OCI-LY1 (cell line): Measurements from ENCODE around the gene GALR1.
"Not testable (repeated sequence)": the region's sequence is repeated elsewhere in the genome, so short reads cannot be mapped to it uniquely, and the experiment has no call there.

Experiments used
- H2AFZ ChIP-seq: fragments of 200-600 bp; sonication (generic), shearing (Covaris generic); 2 replicates; pipeline ENCODE4 v1.6.0; 2014; ENCODE audit warnings: antibody characterized with exemption, mild to moderate bottlenecking, low read length
- H3F3A ChIP-seq: fragments of 200-600 bp; sonication (generic), shearing (Covaris generic); 2 replicates; pipeline ENCODE4 v1.6.0; 2014; ENCODE audit warnings: mild to moderate bottlenecking, antibody characterized with exemption, low read length, moderate library complexity; ENCODE audit not compliant: insufficient read depth
- H3K27ac ChIP-seq: fragments of 200-600 bp; sonication (generic); 2 replicates; pipeline ENCODE4 v1.5.1; 2014; ENCODE audit warnings: low read length, mixed run types, mild to moderate bottlenecking, low read depth; ENCODE audit not compliant: poor library complexity, severe bottlenecking
- H3K27me3 ChIP-seq: fragments of 200-600 bp; sonication (generic); 2 replicates; pipeline ENCODE4 v1.6.0; 2014; ENCODE audit warnings: antibody characterized with exemption, mild to moderate bottlenecking, low read length, moderate library complexity; ENCODE audit not compliant: insufficient read depth
- H3K36me3 ChIP-seq: fragments of 200-600 bp; sonication (generic); 2 replicates; pipeline ENCODE4 v1.6.1; 2014; ENCODE audit warnings: mild to moderate bottlenecking, antibody characterized with exemption, low read length, moderate library complexity, mixed read lengths; ENCODE audit not compliant: insufficient read depth
- H3K4me1 ChIP-seq: fragments of 200-600 bp; sonication (generic); 2 replicates; pipeline ENCODE4 v1.5.1; 2014; ENCODE audit warnings: mild to moderate bottlenecking, low read length, moderate library complexity; ENCODE audit not compliant: insufficient read depth, severe bottlenecking
- H3K4me2 ChIP-seq: fragments of 200-600 bp; sonication (generic), shearing (Covaris generic); 2 replicates; pipeline ENCODE4 v1.6.1; 2014; ENCODE audit warnings: low read length
- H3K4me3 ChIP-seq: fragments of 200-600 bp; sonication (generic); 2 replicates; pipeline ENCODE4 v1.5.1; 2014; ENCODE audit warnings: low read length, low read depth, mild to moderate bottlenecking, mixed read lengths; ENCODE audit not compliant: poor library complexity, severe bottlenecking
- H3K79me2 ChIP-seq: fragments of 200-600 bp; shearing (Covaris generic); 2 replicates; pipeline ENCODE4 v1.6.1; 2016; ENCODE audit warnings: mixed run types, low read length, mixed read lengths; ENCODE audit not compliant: insufficient read depth
- H3K9ac ChIP-seq: fragments of 200-600 bp; sonication (generic), shearing (Covaris generic); 2 replicates; pipeline ENCODE4 v1.6.1; 2014; ENCODE audit warnings: mild to moderate bottlenecking, low read length, mixed read lengths
- H3K9me2 ChIP-seq: fragments of 200-600 bp; sonication (generic), shearing (Covaris generic); 2 replicates; pipeline ENCODE4 v1.6.1; 2014; ENCODE audit warnings: low read depth, mild to moderate bottlenecking, low read length, mixed read lengths
- H3K9me3 ChIP-seq: fragments of 200-600 bp; shearing (Covaris generic); 2 replicates; pipeline ENCODE4 v1.6.1; 2014; ENCODE audit warnings: low read length, mixed read lengths
- H4K20me1 ChIP-seq: fragments of 200-600 bp; sonication (generic), shearing (Covaris generic); 2 replicates; pipeline ENCODE4 v1.6.0; 2016; ENCODE audit warnings: mild to moderate bottlenecking, low read length; ENCODE audit not compliant: insufficient read depth
- EZH2 ChIP-seq: fragments of 200-600 bp; sonication (generic), shearing (Covaris generic); IDR thresholded peaks from 2 replicates; pipeline ENCODE4 v1.8.0; 2017; ENCODE audit warnings: borderline replicate concordance, mixed run types, mild to moderate bottlenecking, antibody characterized with exemption, low read length, moderate library complexity, mixed read lengths
- TF ChIP-seq, protein P1 (sequence below): fragments of 200-600 bp; sonication (generic), shearing (Covaris generic); IDR thresholded peaks from 2 replicates; pipeline ENCODE4 v1.5.1; 2017; ENCODE audit warnings: mild to moderate bottlenecking, antibody characterized with exemption, low read length, moderate library complexity, mixed read lengths

GALR1 gene

GRCh38 chr18:77268456-77268855 lies 18.8 kb downstream of the GALR1 start:
- no peak overlapping the region for H2AFZ ChIP-seq
- no peak for TF ChIP-seq EZH2
- TF ChIP-seq, protein P1, sequence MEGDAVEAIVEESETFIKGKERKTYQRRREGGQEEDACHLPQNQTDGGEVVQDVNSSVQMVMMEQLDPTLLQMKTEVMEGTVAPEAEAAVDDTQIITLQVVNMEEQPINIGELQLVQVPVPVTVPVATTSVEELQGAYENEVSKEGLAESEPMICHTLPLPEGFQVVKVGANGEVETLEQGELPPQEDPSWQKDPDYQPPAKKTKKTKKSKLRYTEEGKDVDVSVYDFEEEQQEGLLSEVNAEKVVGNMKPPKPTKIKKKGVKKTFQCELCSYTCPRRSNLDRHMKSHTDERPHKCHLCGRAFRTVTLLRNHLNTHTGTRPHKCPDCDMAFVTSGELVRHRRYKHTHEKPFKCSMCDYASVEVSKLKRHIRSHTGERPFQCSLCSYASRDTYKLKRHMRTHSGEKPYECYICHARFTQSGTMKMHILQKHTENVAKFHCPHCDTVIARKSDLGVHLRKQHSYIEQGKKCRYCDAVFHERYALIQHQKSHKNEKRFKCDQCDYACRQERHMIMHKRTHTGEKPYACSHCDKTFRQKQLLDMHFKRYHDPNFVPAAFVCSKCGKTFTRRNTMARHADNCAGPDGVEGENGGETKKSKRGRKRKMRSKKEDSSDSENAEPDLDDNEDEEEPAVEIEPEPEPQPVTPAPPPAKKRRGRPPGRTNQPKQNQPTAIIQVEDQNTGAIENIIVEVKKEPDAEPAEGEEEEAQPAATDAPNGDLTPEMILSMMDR = no peak
- no peak overlapping the region for H3K27ac ChIP-seq
- H3K36me3 ChIP-seq = no peaks in the 10 kb centered on the region
- no peak overlapping the region for H3K4me3 ChIP-seq
- no peaks in the 10 kb centered on the region for H3K9me2 ChIP-seq
- H3F3A ChIP-seq = no peaks in the 10 kb centered on the region
- no peaks in the 10 kb centered on the region for H4K20me1 ChIP-seq
- H3K27me3 ChIP-seq = peaks cover 6% of the 10 kb centered on the region; the same call in 1 of the 2 replicates
- H3K9me3 ChIP-seq = no peaks in the 10 kb centered on the region
- no peaks in the 10 kb centered on the region for H3K4me1 ChIP-seq
- H3K9ac ChIP-seq = no peak overlapping the region
- no peaks in the 10 kb centered on the region for H3K79me2 ChIP-seq
- H3K4me2 ChIP-seq = no peak overlapping the region

DNA sequence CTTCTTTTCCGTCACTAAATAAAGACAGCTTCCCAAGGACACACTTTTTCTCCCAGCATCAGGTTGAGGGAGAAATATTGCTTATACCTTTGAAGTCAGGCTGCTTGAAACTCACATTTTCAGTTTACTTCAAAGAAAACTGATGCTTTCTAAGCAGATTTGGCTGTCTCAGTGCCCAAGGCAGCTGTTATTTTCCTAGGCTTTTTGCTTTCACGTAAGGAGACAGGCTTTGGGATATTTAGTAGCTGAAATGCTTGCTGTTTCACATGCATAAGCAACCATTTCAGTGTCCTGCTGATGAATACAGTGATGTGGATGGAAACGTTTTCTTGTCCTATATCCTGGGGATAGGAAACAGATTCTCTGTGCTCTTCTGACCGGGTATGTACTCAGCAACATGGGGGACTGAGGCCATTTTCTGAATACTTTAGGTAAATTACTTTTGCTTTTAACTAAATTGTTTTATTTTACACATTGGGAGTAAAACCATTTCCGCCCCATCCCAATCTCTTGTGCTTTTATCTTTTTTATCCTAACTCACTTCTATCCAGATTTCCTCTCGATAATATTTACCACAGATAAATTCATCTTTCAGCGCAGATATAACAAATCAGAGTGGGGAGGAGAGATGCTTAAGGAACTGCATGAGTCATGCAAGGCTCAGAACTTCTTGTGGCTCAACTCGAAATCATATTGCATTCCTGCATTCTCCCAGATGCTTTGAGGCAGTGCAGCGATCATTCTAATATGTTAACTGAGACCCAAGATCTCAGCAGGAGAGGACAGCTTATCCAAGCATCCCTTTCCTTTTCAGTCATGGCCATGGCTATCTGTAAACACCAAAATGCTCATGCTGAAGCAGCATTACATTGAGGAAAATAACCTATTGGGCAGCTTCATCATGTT lies 22.2 kb downstream of the GALR1 start:
- TF ChIP-seq EZH2 = no peak
- TF ChIP-seq, protein P1 = no peak
- no peaks in the 10 kb centered on the region for H3K9me2 ChIP-seq
- H2AFZ ChIP-seq = no peak overlapping the region
- H3K36me3 ChIP-seq = no peaks in the 10 kb centered on the region
- H3K9me3 ChIP-seq = no peaks in the 10 kb centered on the region
- H3K79me2 ChIP-seq = no peaks in the 10 kb centered on the region
- H4K20me1 ChIP-seq = no peaks in the 10 kb centered on the region
- no peaks in the 10 kb centered on the region for H3F3A ChIP-seq
- H3K27me3 ChIP-seq = peaks cover 5% of the 10 kb centered on the region; the same call in 1 of the 2 replicates
- H3K4me3 ChIP-seq = no peak overlapping the region
- no peak overlapping the region for H3K9ac ChIP-seq
- H3K4me2 ChIP-seq = no peak overlapping the region
- no peaks in the 10 kb centered on the region for H3K4me1 ChIP-seq
- no peak overlapping the region for H3K27ac ChIP-seq

DNA sequence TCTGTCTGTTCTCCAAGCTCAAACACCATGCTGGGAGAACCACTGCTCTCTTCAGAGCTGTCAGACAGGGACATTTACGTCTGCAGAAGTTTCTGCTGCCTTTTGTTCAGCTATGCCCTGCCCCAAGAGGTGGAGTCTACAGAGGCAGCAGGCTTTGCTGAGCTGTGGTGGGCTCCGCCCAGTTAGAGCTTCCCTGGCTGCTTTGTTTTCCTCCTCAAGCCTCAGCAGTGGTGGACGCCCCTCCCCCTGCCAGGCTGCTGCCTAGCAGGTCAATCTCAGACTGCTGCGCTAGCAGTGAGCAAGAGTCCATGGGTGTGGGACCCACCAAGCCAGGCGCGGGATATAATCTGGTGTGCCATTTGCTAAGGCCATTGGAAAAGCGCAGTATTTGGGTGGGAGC lies 41.2 kb downstream of the GALR1 start:
- not testable (repeated sequence) for H3K9me3 ChIP-seq, H3K4me3 ChIP-seq, H4K20me1 ChIP-seq, H3K9ac ChIP-seq, H3K4me1 ChIP-seq, H3K27ac ChIP-seq, H2AFZ ChIP-seq, H3K27me3 ChIP-seq, H3K36me3 ChIP-seq, H3K9me2 ChIP-seq, H3F3A ChIP-seq, H3K4me2 ChIP-seq, H3K79me2 ChIP-seq

DNA sequence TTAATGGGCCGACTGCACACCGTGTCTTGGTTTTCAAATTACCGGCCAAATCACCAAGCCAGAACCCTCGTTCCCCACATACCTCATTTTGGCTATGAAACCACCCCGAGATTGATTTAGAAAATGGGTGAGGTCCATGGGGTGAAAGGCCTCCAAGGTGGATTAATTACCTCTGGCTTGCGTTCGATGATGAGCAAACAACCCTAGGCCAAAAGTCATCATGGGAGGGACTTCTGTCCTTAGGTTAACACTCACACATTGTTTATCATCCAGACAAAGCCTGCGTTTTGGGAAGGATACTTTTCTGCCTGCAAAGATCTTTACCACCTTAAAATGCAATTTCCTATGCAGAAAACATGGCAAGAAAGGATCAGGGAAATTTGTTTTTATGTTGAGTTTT lies 48.5 kb downstream of the GALR1 start:
- peaks cover 8% of the 10 kb centered on the region; the same call in 1 of the 2 replicates for H3K27me3 ChIP-seq
- no peak overlapping the region for H3K27ac ChIP-seq
- no peaks in the 10 kb centered on the region for H3K4me1 ChIP-seq
- H3K79me2 ChIP-seq = no peaks in the 10 kb centered on the region
- no peak for TF ChIP-seq EZH2
- TF ChIP-seq, protein P1 = no peak
- no peak overlapping the region for H3K4me2 ChIP-seq
- no peaks in the 10 kb centered on the region for H3K9me2 ChIP-seq
- no peak overlapping the region for H3K4me3 ChIP-seq
- H3K9ac ChIP-seq = no peak overlapping the region
- no peaks in the 10 kb centered on the region for H4K20me1 ChIP-seq
- no peaks in the 10 kb centered on the region for H3K9me3 ChIP-seq
- H3K36me3 ChIP-seq = no peaks in the 10 kb centered on the region
- H3F3A ChIP-seq = no peaks in the 10 kb centered on the region
- H2AFZ ChIP-seq = no peak overlapping the region
